ENCODE measurements around the gene GOLGA6D.
"Not testable (repeated sequence)": the region's sequence is repeated elsewhere in the genome, so short reads cannot be mapped to it uniquely, and the experiment has no call there.

Gene GOLGA6D

GRCh38 chr15:75282572-75282971 is at the start of gene GOLGA6D:
TSS of gene GOLGA6D (plus strand) at chr15:75282835. CDS start at chr15:75282876, 41 bp downstream.
- DNase-seq, result not testable (repeated sequence)

- no peak for DNase-seq
These were observed 49.0 kb upstream of the GOLGA6D start for GRCh38 chr15:75233504-75234190.

GRCh38 chr15:75234191-75234810 is 48.3 kb upstream of the GOLGA6D start:
- DNase-seq, result no peak

- DNase-seq, result no peak
These were observed 47.5 kb upstream of the GOLGA6D start for GRCh38 chr15:75235051-75235673.

GRCh38 chr15:75235760-75236729 is 46.6 kb upstream of the GOLGA6D start:
- DNase-seq, result no peak

- DNase-seq, result no peak
These were observed 45.2 kb upstream of the GOLGA6D start for GRCh38 chr15:75237316-75237982.

- DNase-seq, result no peak
These were observed 44.5 kb upstream of the GOLGA6D start for GRCh38 chr15:75238150-75238549.

- not testable (repeated sequence) for DNase-seq
These were observed 36.9 kb upstream of the GOLGA6D start for GRCh38 chr15:75245741-75246140.

GRCh38 chr15:75248991-75249390 is 33.6 kb upstream of the GOLGA6D start:
- DNase-seq, result not testable (repeated sequence)

- DNase-seq, result no peak
These were observed 32.9 kb upstream of the GOLGA6D start for GRCh38 chr15:75249726-75250125.

- DNase-seq, result not testable (repeated sequence)
These were observed 31.3 kb upstream of the GOLGA6D start for GRCh38 chr15:75251343-75251742.

- DNase-seq, result not testable (repeated sequence)
These were observed 30.4 kb upstream of the GOLGA6D start for GRCh38 chr15:75252285-75252684.

GRCh38 chr15:75258034-75258433 is 24.6 kb upstream of the GOLGA6D start, which contains the start of gene GOLGA6C:
TSS of gene GOLGA6C (plus strand) at chr15:75258334. CDS start at chr15:75258599, 265 bp downstream.
- DNase-seq, result not testable (repeated sequence)

- DNase-seq, result not testable (repeated sequence)
These were observed 23.9 kb upstream of the GOLGA6D start for GRCh38 chr15:75258620-75259343.

- not testable (repeated sequence) for DNase-seq
These were observed 22.8 kb upstream of the GOLGA6D start for GRCh38 chr15:75259873-75260272.

- DNase-seq, result not testable (repeated sequence)
These were observed 8.8 kb upstream of the GOLGA6D start for GRCh38 chr15:75273751-75274359.

GRCh38 chr15:75274509-75275107 is 8.0 kb upstream of the GOLGA6D start:
- DNase-seq, result peak; percentile 4

- DNase-seq, result not testable (repeated sequence)
These were observed 7.0 kb upstream of the GOLGA6D start for GRCh38 chr15:75275617-75276016.

- not testable (repeated sequence) for DNase-seq
These were observed 4.1 kb upstream of the GOLGA6D start for GRCh38 chr15:75278497-75278896.

- not testable (repeated sequence) for DNase-seq
These were observed 1.5 kb downstream of the GOLGA6D start for GRCh38 chr15:75284152-75284551.

Data from CD4-positive, alpha-beta T cell treated with Interleukin-6 for 4 hours (primary cell).